ENCODE data around the gene TPSD1.
"Not testable (repeated sequence)": the region's sequence is repeated elsewhere in the genome, so short reads cannot be mapped to it uniquely, and the experiment has no call there.

Gene TPSD1

GRCh38 chr16:1281517-1281916 lies 25.6 kb downstream of the TPSD1 start:
- no peak for DNase-seq (ENCODE audit: low spot score)

GRCh38 chr16:1282324-1282973 lies 26.6 kb downstream of the TPSD1 start:
- DNase-seq (ENCODE audit: low spot score): no peak

DNA sequence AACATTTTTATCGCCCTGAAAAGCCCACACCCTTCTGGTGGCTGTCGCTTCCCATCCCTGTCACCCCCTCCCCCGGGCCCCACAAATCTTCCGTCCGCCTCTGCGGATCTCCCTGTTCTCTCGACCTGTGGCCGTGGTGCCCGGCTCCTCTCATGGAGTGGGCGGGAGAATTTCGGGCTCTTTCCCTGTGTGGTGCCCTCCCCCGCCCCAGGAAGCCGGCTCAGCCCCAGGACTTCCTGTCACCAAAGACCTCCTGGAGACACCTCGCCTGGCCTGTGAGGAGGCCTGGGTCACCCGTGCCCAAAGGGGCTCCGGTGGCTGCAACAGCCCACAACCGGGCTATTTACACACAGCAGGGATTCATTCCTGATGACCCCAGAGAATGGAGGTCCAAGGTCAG lies 27.4 kb downstream of the TPSD1 start:
- no peak for DNase-seq (ENCODE audit: low spot score)

- no peak for DNase-seq (ENCODE audit: low spot score)
These were observed 28.2 kb downstream of the TPSD1 start for GRCh38 chr16:1283996-1284616.

DNA sequence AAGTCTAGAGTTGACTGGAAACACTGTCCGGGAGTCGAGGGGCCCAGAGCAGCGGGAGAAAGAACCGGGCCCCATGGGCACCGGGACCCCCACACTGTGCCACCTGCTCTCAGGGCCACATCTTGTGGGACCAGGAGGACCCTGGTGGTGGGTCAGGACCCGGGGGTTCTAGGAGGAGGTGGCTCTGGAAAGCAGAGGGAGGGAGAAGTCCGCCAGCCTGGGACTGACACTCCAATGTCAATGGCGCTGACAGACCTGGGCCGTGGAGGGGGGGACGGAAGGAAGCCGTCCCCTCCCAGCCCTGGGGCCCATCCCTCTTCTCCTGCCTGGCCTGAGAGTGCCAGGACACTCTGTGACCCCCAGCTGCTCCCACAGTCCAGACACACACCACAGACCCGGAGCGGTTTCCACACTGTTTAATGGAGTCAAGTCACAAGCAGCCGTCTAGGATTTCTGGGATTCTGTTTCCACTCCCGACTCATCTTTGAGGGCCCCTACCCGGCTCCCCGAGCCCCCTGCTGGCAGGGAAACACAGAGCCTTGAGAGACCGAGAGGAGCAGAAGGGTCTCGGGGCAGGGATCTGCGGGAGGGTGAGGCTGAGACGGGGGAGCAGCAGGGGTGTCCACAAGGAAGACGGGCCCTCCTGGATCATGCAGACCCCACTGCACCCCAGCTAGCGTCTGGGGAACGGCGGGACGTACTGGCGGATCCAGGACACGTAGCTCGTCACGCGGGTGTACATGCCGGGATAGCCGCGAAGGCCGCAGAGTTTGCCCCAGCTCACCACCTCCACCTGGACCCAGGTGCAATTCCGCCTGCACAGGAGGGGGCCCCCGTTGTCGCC lies 30.0 kb downstream of the TPSD1 start:
- DNase-seq (ENCODE audit: low spot score): no peak

DNA sequence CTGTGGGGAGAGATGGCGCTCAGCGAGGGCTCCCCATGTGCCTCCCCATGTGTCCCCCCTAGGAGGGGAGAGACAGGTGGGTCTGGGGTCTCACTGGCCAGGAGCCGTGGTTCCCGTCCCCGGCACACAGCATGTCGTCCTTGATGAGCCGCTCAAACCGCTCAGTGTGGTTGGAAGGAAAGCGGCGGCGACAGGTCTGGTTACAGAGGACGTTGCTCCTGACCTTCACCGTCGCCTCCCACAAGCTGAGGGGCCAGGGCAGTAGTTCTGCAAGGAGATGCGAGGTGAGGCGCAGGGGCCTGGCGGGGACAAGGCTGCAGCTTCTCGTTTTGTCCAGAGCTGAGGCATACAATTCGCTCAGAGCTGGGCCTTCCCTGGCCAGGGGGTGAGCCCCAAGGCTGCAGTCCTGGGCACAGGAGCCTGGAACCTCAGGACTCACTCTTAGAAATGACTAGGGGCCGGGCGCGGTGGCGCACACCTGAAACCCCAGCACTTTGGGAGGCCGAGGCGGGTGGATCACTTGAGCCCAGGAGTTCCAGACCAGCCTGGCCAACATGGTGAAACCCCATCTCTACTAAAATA lies 30.7 kb downstream of the TPSD1 start:
- DNase-seq (ENCODE audit: low spot score): no peak

DNA sequence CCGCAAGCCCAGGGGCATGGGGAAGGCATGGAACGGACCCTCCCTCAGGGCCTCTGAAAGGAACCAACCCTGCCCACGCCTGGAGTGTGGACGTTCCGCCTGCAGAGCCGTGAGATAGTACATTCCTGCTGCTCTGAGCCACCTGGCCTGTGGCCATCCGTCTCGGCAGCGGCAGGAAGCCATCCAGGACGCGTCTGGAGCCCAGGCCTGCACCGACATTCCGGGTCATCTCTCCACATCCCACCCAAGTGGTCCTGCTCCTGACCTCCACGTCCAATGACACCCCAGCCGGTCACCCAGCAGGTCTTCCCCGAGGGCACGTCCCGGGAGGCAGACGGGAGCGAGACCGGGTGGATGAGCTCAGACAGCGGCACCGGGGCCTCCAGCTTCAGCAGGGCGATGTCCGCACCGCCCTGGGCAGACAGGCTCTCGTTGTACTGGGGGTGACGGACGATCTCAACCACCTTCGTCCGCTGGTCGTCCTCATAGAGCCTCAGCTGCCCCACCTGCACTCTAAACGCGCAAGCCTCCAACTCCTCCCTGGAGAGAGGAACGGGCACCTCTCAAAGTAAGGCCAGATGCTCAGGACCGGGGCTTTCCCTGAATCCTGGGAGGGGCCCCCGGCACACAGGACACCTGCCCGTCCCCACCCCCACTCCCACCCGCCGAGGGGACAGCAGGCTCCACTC lies 32.3 kb downstream of the TPSD1 start:
- DNase-seq (ENCODE audit: low spot score): no peak

DNA sequence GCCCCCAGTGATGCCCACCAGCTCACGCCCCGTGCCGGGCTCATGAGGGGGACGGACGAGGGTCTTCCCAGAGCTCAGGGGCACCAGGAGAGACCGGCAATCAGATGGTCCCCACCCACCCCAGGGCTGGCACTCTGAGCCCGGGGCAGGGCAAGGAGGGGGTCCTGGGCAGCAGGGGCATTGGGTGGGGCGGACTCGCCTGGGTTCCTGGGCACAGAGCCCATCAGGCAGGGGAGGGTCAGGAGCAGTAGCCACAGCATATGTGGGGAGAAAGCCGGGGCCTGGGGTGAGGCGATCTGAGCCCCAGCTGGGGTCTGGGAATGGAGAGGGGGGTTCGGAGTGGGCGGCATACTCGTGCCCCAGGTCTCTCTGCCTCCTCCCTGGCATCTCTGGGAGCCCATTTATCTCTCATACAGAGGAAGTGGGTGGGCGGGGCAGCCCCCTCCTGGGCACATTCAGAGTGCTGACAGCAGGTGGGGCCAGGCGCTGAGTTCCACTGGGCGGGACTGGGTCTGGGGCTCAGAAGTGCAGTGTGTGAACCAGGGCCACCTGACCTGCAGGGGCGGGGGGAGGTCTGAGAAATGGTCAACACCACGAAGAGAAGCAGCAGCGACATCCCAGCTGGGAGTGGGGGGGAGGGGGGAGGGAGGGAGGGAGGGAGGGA lies 33.1 kb downstream of the TPSD1 start:
- DNase-seq (ENCODE audit: low spot score): no peak

DNA sequence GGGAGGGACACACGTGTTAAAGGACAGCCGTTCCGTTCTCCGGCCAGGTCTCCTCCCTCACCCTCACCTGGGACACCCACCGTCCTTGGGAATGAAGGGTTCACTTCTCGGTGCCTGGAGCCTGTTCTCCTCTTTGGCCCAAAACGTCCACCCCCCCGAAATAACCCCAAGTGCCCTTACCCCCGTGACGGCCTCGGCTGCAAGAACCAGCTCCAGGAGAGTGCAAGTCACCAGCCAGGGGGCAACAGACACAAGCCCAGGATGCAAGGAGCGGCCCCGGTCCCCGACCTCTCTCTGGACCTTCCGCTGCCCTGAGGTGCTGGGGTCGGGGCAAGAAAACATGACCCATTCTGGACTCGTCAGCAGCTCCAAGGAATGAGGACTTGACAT lies 33.6 kb downstream of the TPSD1 start:
- no peak for DNase-seq (ENCODE audit: low spot score)

DNA sequence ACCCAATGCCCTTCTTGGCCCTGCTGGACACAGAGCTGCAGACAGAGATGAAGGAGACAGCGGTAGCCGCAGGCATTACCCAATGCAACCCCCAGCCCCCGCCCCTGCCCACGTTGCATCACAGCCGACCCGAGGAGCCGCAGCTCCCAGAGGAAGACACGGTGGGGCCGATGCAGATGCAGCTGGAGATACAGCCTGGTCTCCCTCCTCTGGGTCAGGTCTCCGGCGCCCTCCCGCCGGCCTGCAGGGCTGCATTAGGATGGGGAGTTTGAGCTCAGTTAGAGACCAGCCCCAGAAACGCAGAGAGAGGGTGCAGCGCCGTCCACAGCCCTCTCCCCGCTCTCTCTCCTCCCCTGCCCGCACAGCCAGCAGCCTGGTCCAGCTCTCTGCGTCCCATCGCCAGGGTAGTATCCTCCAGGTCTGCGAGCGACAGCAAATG lies 34.2 kb downstream of the TPSD1 start:
- no peak for DNase-seq (ENCODE audit: low spot score)

DNA sequence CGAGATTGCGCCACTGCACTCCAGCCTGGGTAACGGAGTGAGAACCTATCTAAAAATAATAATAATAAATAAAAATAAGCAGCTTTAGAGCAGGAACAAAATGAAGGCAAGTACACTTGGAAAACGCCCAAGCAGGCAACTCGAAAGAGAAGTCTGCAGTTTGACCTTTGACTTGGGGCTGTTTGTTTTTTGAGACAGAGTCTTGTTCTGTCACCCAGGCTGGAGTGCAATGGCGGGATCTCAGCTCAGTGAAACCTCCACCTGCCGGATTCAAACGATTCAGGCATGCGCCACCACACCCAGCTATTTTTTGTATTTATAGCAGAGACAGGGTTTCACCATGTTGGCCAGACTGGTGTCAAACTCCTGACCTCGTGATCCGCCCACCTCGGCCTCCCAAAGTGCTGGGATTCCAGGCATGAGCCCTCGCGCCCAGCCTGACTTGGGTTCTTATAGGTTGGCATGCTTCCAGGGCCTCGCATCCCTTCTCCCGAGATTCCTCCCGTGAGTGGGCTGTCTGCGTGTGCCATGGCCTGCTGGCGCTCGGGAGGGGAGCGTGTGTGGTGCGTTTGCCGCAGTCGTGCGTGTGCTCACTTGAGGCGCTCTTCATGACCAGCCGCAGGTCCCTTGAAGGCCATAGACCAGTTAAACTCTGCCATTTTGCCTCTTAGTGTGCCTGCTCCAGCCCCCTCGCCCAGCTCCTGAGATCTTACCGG lies 35.1 kb downstream of the TPSD1 start:
- DNase-seq (ENCODE audit: low spot score): no peak

DNA sequence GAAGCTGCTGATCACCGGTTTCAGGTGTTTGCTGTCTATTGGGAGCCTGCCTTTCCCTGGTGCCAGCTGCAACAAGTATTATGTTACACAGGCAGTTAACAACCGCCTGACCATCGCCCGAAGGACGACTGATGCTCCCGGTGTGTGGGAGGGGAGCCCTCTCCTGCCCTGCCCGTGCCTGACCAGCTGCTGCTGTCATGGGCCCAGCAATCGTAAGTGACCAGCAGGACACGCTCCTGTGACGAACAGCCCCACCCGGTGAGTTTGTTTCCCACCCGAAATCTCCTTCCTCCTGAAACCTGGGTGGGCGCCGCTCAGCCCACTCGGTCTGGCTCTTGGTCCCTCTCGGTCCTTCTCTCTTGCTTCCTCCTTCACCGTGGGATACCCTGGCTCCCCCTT lies 35.7 kb downstream of the TPSD1 start:
- DNase-seq (ENCODE audit: low spot score): no peak

- not testable (repeated sequence) for DNase-seq (ENCODE audit: low spot score)
These were observed 36.3 kb downstream of the TPSD1 start for GRCh38 chr16:1292208-1292607.

GRCh38 chr16:1292808-1293207 lies 36.9 kb downstream of the TPSD1 start:
- DNase-seq (ENCODE audit: low spot score): not testable (repeated sequence)

DNA sequence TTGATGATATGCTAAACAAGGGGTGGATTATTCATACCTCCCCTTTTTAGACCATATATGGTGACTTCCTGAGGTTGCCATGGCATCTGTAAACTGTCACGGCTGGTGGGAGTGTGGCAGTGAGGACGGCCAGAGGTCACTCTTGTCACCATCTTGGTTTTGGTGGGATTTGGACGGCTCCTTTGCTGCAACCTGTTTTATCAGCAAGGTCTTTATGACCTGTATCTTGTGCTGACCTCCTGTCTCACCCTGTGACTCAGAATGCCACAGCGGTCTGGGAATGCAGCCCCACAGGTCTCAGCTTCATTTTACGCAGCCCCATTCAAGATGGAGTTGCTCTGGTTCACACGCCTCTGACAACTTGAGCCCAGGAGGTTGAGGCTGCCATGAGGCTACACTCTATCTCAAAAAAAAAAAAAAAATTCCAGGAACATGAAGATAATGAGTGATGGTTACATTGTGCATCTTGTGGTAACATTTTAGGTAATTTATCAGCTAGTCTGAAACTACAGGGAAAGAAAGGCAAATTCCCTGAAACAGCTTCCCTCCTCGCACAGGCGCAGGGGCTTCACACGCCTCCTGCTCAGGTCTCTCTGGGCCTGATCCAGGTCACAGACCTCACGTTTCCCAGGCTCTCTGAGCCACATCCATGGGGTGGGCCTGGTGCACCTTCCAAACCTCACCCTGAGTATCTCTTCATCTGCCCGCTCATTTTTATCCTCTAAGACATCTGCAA lies 38.2 kb downstream of the TPSD1 start:
- no peak for DNase-seq (ENCODE audit: low spot score)

DNA sequence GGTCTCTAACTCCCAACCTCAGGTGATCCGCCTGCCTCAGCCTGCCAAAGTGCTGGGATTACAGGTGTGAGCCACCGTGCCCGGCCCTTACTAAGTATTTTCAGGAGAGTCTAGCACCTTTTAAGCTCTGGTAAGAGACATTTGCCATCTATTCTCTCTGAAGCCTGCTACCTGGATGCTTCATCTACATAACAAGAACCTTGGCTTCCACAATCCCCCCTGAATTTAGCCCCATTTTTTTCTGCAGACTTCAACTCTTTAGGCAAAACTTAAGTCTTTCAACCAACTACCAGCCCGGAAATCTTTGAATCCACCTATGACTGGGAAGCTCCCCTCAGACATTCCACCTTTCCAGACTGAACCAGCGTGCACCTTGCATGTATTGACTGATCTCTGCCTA lies 39.6 kb downstream of the TPSD1 start:
- DNase-seq (ENCODE audit: low spot score): no peak

DNA sequence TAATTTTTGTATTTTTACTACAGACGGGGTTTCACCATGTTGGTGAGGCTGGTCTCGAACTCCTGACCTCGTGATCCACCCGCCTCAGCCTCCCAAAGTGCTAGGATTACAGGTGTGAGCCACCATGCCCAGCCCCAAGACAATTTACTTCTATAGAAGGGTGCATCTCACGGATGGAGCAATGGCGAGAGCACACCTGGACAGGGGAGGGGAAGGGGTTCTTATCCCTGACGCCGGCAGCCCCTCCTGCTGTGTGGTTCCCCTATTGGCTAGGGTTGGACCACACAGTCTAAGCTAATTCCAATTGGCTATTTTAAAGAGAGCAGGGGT lies 40.8 kb downstream of the TPSD1 start:
- DNase-seq (ENCODE audit: low spot score): not testable (repeated sequence)

DNA sequence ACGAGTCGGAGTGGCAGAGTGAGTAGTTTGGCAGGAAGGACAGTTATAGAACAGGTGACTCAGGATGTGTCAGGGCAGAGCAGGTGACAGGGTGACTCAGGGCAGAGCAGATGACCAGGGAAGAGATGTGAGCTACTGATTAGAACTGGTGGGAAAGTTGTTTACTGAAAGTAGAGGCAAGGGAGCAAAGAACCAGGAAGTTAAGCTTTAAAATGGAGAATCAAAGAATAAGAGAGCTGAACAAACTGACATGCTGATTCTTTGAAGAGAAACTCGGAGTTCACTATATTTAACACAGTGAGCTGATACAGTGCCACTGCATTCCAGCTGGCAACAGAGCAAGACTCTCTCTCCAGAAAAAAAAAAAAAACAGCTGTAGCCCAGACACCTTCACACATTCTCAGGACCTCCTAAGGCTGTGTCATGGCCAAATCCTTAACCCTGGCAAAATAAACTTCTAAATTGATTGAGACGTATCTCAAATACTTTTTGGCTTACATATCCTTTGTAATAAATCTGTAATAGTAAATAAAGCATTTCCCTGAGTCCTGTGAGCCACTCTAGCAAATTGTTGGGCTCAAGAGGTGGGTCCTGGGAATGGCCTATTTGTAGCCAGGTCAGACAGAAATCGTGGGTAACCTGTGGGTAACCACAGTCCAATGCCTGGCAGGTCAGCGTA lies 41.3 kb downstream of the TPSD1 start:
- no peak for DNase-seq (ENCODE audit: low spot score)

GRCh38 chr16:1298406-1298805 lies 42.5 kb downstream of the TPSD1 start:
- no peak for DNase-seq (ENCODE audit: low spot score)
